ENCODE results near the gene CABP1.
"Not testable (repeated sequence)": the region's sequence is repeated elsewhere in the genome, so short reads cannot be mapped to it uniquely, and the experiment has no call there.

GRCh38 chr12:120617193-120617592 lies 23.2 kb upstream of the CABP1 start:
- TF ChIP-seq POLR2A, POLR2AphosphoS5 (IDR thresholded peaks at IDR 0.05; ENCODE audit: low read depth, low read length): not testable (repeated sequence)
